Trophoblast cell (in vitro differentiated cells and primary cell): ENCODE results near the gene RRP7A.
A peak's percentile ranks its signal among the peaks of the same experiment; 100 is the strongest.
"Not testable (repeated sequence)": the region's sequence is repeated elsewhere in the genome, so short reads cannot be mapped to it uniquely, and the experiment has no call there.

ENCODE experiments used
- DNase-seq, 2 donors: peaks; one replicate each; pipeline ENCODE4 v3.0.0-alpha.2; 2016
- H2AFZ ChIP-seq: 2 replicates; pipeline ENCODE4 v1.6.1; 2013; ENCODE audit warnings: low read length, moderate library complexity, mild to moderate bottlenecking; ENCODE audit not compliant: insufficient read depth, poor library complexity
- H2AK5ac ChIP-seq: 2 replicates; pipeline ENCODE4 v1.6.1; 2013; ENCODE audit warnings: mild to moderate bottlenecking, low read length
- H2BK120ac ChIP-seq: 2 replicates; pipeline ENCODE4 v1.6.1; 2013; ENCODE audit warnings: low read length, mild to moderate bottlenecking, moderate library complexity; ENCODE audit not compliant: insufficient read depth, poor library complexity
- H2BK12ac ChIP-seq: 2 replicates; pipeline ENCODE4 v1.6.1; 2013; ENCODE audit warnings: mild to moderate bottlenecking, low read length, moderate library complexity
- H2BK5ac ChIP-seq: 2 replicates; pipeline ENCODE4 v1.6.1; 2013; ENCODE audit warnings: low read length, low read depth, moderate library complexity, mild to moderate bottlenecking; ENCODE audit not compliant: poor library complexity
- H3K14ac ChIP-seq: 2 replicates; pipeline ENCODE4 v1.6.1; 2013; ENCODE audit warnings: mild to moderate bottlenecking, low read length
- H3K18ac ChIP-seq: 2 replicates; pipeline ENCODE4 v1.6.1; 2013; ENCODE audit warnings: mild to moderate bottlenecking, low read length
- H3K23ac ChIP-seq: 2 replicates; pipeline ENCODE4 v1.6.1; 2013; ENCODE audit warnings: low read length
- H3K27ac ChIP-seq: 2 replicates; pipeline ENCODE4 v1.5.1; 2013; ENCODE audit warnings: low read depth, mild to moderate bottlenecking, inconsistent platforms, low read length, moderate library complexity
- H3K27me3 ChIP-seq: 2 replicates; pipeline ENCODE4 v1.6.1; 2013; ENCODE audit warnings: inconsistent platforms, mild to moderate bottlenecking, low read length, moderate library complexity; ENCODE audit not compliant: insufficient read depth
- H3K36me3 ChIP-seq, 2 experiments: 1 replicate in 1 of 2; 2 replicates in 1 of 2; pipeline ENCODE4 v1.6.1; 2013; ENCODE audit warnings: low read length in 2 of 2, mild to moderate bottlenecking in 2 of 2, moderate library complexity in 1 of 2; ENCODE audit not compliant: insufficient read depth in 2 of 2, control insufficient read depth in 1 of 2
- H3K4ac ChIP-seq: 2 replicates; pipeline ENCODE4 v1.6.1; 2013; ENCODE audit warnings: low read depth, mild to moderate bottlenecking, low read length, moderate library complexity
- H3K4me1 ChIP-seq, 2 experiments: 1 replicate in 1 of 2; 2 replicates in 1 of 2; pipeline ENCODE4 v1.6.1; 2013; ENCODE audit warnings: low read length in 2 of 2, mild to moderate bottlenecking in 2 of 2, moderate library complexity in 1 of 2; ENCODE audit not compliant: insufficient read depth in 2 of 2, control insufficient read depth in 1 of 2
- H3K4me2 ChIP-seq: 2 replicates; pipeline ENCODE4 v1.6.1; 2013; ENCODE audit warnings: inconsistent platforms, mild to moderate bottlenecking, low read length, moderate library complexity
- H3K4me3 ChIP-seq: 2 replicates; pipeline ENCODE4 v1.5.1; 2013; ENCODE audit warnings: mild to moderate bottlenecking, low read depth, low read length, inconsistent platforms
- H3K79me1 ChIP-seq: one replicate; pipeline ENCODE4 v1.6.1; 2013; ENCODE audit warnings: low read length
- H3K79me2 ChIP-seq: 2 replicates; pipeline ENCODE4 v1.6.1; 2013; ENCODE audit warnings: low read length, mild to moderate bottlenecking; ENCODE audit not compliant: control insufficient read depth, insufficient read depth, poor library complexity
- H3K9ac ChIP-seq: 2 replicates; pipeline ENCODE4 v1.6.1; 2013; ENCODE audit warnings: mild to moderate bottlenecking, low read length
- H3K9me3 ChIP-seq: 2 replicates; pipeline ENCODE4 v1.6.1; 2013; ENCODE audit warnings: low read depth, mild to moderate bottlenecking, control low read depth, inconsistent platforms, low read length; ENCODE audit not compliant: insufficient read depth
- H4K12ac ChIP-seq: 2 replicates; pipeline ENCODE4 v1.6.1; 2013; ENCODE audit warnings: low read depth, mild to moderate bottlenecking, low read length, moderate library complexity
- H4K8ac ChIP-seq: 2 replicates; pipeline ENCODE4 v1.6.1; 2013; ENCODE audit warnings: low read depth, mild to moderate bottlenecking, low read length, moderate library complexity
- H4K91ac ChIP-seq: one replicate; pipeline ENCODE4 v1.6.1; 2013; ENCODE audit warnings: low read depth, mild to moderate bottlenecking, low read length, moderate library complexity
- WGBS: extraction: QIAGEN DNeasy Blood & Tissue Kit; methylation state at CpG from one replicate; pipeline ENCODE4 v1.1.7; 2013; ENCODE audit warnings: missing lambda C conversion rate; ENCODE audit not compliant: insufficient read length, insufficient coverage; ENCODE audit errors: extremely low coverage; 5-methylcytosine and 5-hydroxymethylcytosine counted together

Gene RRP7A

DNA sequence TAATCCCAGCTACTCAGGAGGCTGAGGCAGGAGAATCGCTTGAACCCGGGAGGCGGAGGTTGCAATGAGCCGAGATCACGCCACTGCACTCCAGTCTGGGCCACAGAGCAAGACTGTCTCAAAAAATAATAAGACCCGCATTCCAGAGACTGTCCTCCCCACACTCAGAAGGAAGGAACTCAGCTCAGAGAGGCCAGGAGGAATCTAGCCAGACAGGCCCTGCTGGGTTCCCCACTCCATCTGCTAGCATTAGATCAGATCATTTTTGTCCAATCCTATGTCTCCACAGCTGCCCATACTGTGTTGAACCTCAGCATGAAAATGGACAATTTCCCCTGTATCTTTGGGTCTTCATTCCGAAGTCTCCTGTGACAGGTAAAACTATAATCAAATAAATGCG is 9.8 kb upstream of the RRP7A start:
- no CpG with 5 or more reads among the region's 8 CpGs for WGBS
- peaks cover 27% of the 10 kb centered on the region for H3K79me1 ChIP-seq
- not testable (repeated sequence) for H2BK12ac ChIP-seq, H3K79me2 ChIP-seq, H3K36me3 ChIP-seq, H3K23ac ChIP-seq, H3K9me3 ChIP-seq, H3K18ac ChIP-seq, H2AFZ ChIP-seq, H3K4me3 ChIP-seq, H4K8ac ChIP-seq, H3K27me3 ChIP-seq, H2AK5ac ChIP-seq, H3K4ac ChIP-seq, H3K9ac ChIP-seq, H4K12ac ChIP-seq
- peak overlapping the region; percentile 98 for H2BK120ac ChIP-seq
- H3K4me1 ChIP-seq, result peaks cover 38 to 42% of the 10 kb centered on the region in 2 experiments
- H2BK5ac ChIP-seq, result peak overlapping the region; percentile 94
- H3K4me2 ChIP-seq, result peak overlapping the region; percentile 36
- peak; percentile 93 to 97 for DNase-seq
- H4K91ac ChIP-seq, result peak overlapping the region; percentile 96
- peak overlapping the region; percentile 76 for H3K14ac ChIP-seq
- peak overlapping the region; percentile 95 for H3K27ac ChIP-seq

DNA sequence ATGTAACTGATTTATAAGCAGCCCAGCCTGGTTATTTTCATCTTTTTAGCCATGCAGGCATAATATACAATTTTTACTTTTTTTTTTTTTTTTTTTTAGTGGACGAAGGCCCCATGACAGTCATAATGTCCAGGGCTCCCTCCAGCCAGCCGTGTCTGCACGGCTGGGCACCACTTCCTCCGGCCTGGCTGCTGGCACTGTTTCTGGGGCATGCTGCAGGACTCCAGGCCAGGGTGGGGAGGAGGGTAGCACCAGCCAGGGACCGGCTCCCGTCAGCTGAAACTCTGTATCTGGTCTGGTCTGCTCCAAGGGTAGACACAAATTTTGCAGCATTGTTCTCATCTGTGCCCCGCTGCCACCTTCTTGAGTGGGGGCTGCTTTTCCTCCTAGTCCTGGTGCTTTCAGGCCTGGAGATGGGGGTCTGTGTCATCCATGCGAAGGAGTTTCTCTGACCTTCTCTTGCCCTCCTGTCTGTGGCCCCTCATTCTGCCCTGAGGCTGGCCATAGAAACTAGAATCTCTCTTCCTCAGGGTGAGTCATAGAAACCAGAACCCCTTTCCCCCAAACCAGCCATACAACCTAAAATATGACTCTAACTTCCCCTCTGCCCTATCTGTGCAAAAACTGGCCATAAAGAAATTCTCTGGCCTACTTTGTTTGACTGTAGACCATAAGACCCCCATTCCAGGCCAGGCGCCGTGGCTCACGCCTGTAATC is 9.2 kb upstream of the RRP7A start:
- no peak overlapping the region for H4K12ac ChIP-seq
- H3K4me1 ChIP-seq, result peaks cover 36 to 41% of the 10 kb centered on the region in 2 experiments
- peak overlapping the region; percentile 71 for H2AK5ac ChIP-seq
- H3K36me3 ChIP-seq, result no peaks in the 10 kb centered on the region
- H3K9me3 ChIP-seq, result no peaks in the 10 kb centered on the region
- no peak overlapping the region for H3K23ac ChIP-seq
- H3K79me2 ChIP-seq, result peaks cover 4% of the 10 kb centered on the region
- H2BK120ac ChIP-seq, result peak overlapping the region; percentile 84
- peak overlapping the region; percentile 57 for H4K8ac ChIP-seq
- peak overlapping the region; percentile 41 for H3K4me2 ChIP-seq
- peak overlapping the region; percentile 79 for H4K91ac ChIP-seq
- peak overlapping the region; percentile 80 for H3K4ac ChIP-seq
- peak overlapping the region; percentile 90 for H2BK5ac ChIP-seq
- DNase-seq, result no peak
- H3K18ac ChIP-seq, result peak overlapping the region; percentile 50
- peaks cover 26% of the 10 kb centered on the region for H3K79me1 ChIP-seq
- peak overlapping the region; percentile 80 for H2BK12ac ChIP-seq
- no peak overlapping the region for H3K4me3 ChIP-seq
- H3K9ac ChIP-seq, result no peak overlapping the region
- H3K27ac ChIP-seq, result peak overlapping the region; percentile 95
- WGBS, result no CpG with 5 or more reads among the region's 11 CpGs
- H3K27me3 ChIP-seq, result no peaks in the 10 kb centered on the region
- H3K14ac ChIP-seq, result peak overlapping the region; percentile 71
- no peak overlapping the region for H2AFZ ChIP-seq

DNA sequence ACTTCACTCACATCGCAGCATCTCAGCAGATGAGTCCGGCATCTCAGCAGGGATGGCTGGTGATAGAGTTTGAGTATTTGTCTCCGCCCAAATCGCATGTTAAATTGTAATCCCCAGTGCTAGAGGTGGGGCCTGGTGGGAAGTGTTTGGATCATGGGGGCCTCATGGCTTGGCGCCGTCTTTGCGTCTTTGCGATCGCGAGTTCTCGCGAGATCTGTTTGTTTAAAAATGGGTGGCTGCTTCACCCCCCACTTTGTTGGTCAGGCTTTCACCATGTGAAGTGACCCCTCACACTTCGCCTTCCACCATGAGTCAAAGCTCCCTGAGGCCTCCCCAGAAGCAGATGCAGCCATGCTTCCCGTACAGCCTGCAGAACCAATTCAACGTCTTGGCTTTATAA is 3.0 kb upstream of the RRP7A start:
- H3K4ac ChIP-seq, result no peak overlapping the region
- H3K23ac ChIP-seq, result no peak overlapping the region
- H3K27ac ChIP-seq, result no peak overlapping the region
- H3K36me3 ChIP-seq, result peaks cover 2 to 3% of the 10 kb centered on the region in 2 experiments
- no peak overlapping the region for H3K18ac ChIP-seq
- H3K4me2 ChIP-seq, result no peak overlapping the region
- H3K9me3 ChIP-seq, result no peaks in the 10 kb centered on the region
- no peak overlapping the region for H3K14ac ChIP-seq
- H3K27me3 ChIP-seq, result no peaks in the 10 kb centered on the region
- DNase-seq, result no peak
- WGBS, result no CpG with 5 or more reads among the region's 15 CpGs
- no peak overlapping the region for H2AK5ac ChIP-seq
- H4K91ac ChIP-seq, result no peak overlapping the region
- no peak overlapping the region for H4K8ac ChIP-seq
- H3K9ac ChIP-seq, result no peak overlapping the region
- peaks cover 16 to 20% of the 10 kb centered on the region in 2 experiments for H3K4me1 ChIP-seq
- H4K12ac ChIP-seq, result no peak overlapping the region
- no peak overlapping the region for H3K4me3 ChIP-seq
- no peak overlapping the region for H2BK5ac ChIP-seq
- H3K79me2 ChIP-seq, result peaks cover 3% of the 10 kb centered on the region
- peaks cover 10% of the 10 kb centered on the region for H3K79me1 ChIP-seq
- no peak overlapping the region for H2BK12ac ChIP-seq
- no peak overlapping the region for H2AFZ ChIP-seq
- no peak overlapping the region for H2BK120ac ChIP-seq

DNA sequence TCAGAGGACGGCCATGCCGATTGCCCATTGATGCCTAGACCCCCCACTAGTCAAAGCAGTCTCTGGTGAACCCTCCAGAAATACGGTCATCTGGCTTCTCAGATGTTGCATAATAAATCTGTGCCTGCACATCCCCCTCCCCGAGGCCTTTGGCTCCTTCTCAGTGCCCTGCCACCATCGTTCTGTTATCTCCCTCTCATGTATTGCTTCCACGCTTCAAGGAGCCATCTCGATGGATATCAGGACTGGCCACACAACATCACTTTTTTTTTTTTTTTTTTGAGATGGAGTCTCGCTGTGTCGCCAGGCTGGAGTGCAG is 1.6 kb upstream of the RRP7A start:
- H3K14ac ChIP-seq, result no peak overlapping the region

More for the DNA sequence above, 1.6 kb upstream of the RRP7A start:
- no peak overlapping the region for H2BK120ac ChIP-seq
- no peak overlapping the region for H4K12ac ChIP-seq
- H3K36me3 ChIP-seq, result peaks cover 11 to 14% of the 10 kb centered on the region in 2 experiments
- peaks cover 10% of the 10 kb centered on the region for H3K79me1 ChIP-seq
- H2AFZ ChIP-seq, result no peak overlapping the region
- H3K9ac ChIP-seq, result no peak overlapping the region
- H3K4ac ChIP-seq, result no peak overlapping the region
- no peak overlapping the region for H4K8ac ChIP-seq
- no peak overlapping the region for H3K23ac ChIP-seq
- no peak overlapping the region for H2BK5ac ChIP-seq
- peaks cover 11 to 14% of the 10 kb centered on the region in 2 experiments for H3K4me1 ChIP-seq
- no peak for DNase-seq
- no CpG with 5 or more reads among the region's 9 CpGs for WGBS
- no peak overlapping the region for H3K27ac ChIP-seq
- H3K18ac ChIP-seq, result no peak overlapping the region
- no peaks in the 10 kb centered on the region for H3K9me3 ChIP-seq
- H2BK12ac ChIP-seq, result peak overlapping the region; percentile 7
- peak overlapping the region; percentile 75 for H4K91ac ChIP-seq
- H3K27me3 ChIP-seq, result no peaks in the 10 kb centered on the region
- no peak overlapping the region for H3K4me3 ChIP-seq
- H2AK5ac ChIP-seq, result no peak overlapping the region
- H3K79me2 ChIP-seq, result peaks cover 3% of the 10 kb centered on the region
- H3K4me2 ChIP-seq, result no peak overlapping the region
